Stimulated activated CD8-positive, alpha-beta memory T cell treated with anti-CD3 and anti-CD28 coated beads, Interleukin-7, amount 100 ng/mL, for 4 hours (primary cell): ENCODE results near the gene GNAQ.
"Not testable (repeated sequence)": the region's sequence is repeated elsewhere in the genome, so short reads cannot be mapped to it uniquely, and the experiment has no call there.

Experiments used
- DNase-seq, 2 donors: peaks; one replicate each; pipeline ENCODE4 v3.0.0-alpha.2; 2020; ENCODE audit warnings: low read depth in 2 of 2

Gene GNAQ

GRCh38 chr9:78031444-78031892 is at the start of gene GNAQ:
Gene GNAQ (minus strand): TSS chr9:78031811. CDS start chr9:78031235, 576 bp downstream.
- peak in 1 of 2 donors; percentile 42 for DNase-seq

GRCh38 chr9:78074385-78075291 is 43.0 kb upstream of the GNAQ start:
- DNase-seq: no peak

GRCh38 chr9:78073722-78074121 is 42.1 kb upstream of the GNAQ start:
- DNase-seq: no peak

GRCh38 chr9:78072586-78073199 is 41.1 kb upstream of the GNAQ start:
- no peak for DNase-seq

GRCh38 chr9:78070521-78070920 is 38.9 kb upstream of the GNAQ start:
- DNase-seq: no peak

GRCh38 chr9:78064075-78064474 is 32.5 kb upstream of the GNAQ start:
- DNase-seq: no peak

- no peak for DNase-seq
Measured at GRCh38 chr9:78062710-78063109, 31.1 kb upstream of the GNAQ start.

- DNase-seq: not testable (repeated sequence)
Measured at GRCh38 chr9:78054218-78054617, 22.6 kb upstream of the GNAQ start.

- DNase-seq: no peak
Measured at GRCh38 chr9:78053627-78054026, 22.0 kb upstream of the GNAQ start.

GRCh38 chr9:78050421-78050820 is 18.8 kb upstream of the GNAQ start:
- no peak for DNase-seq

GRCh38 chr9:78049484-78049883 is 17.9 kb upstream of the GNAQ start:
- no peak for DNase-seq

GRCh38 chr9:78047106-78047505 is 15.5 kb upstream of the GNAQ start:
- no peak for DNase-seq

- no peak for DNase-seq
Measured at GRCh38 chr9:78046112-78046511, 14.5 kb upstream of the GNAQ start.

GRCh38 chr9:78044886-78045285 is 13.3 kb upstream of the GNAQ start:
- DNase-seq: no peak

- no peak for DNase-seq
Measured at GRCh38 chr9:78044189-78044588, 12.6 kb upstream of the GNAQ start.

- no peak for DNase-seq
Measured at GRCh38 chr9:78041971-78042370, 10.4 kb upstream of the GNAQ start.

- DNase-seq: no peak
Measured at GRCh38 chr9:78040726-78041125, 9.1 kb upstream of the GNAQ start.

GRCh38 chr9:78038620-78039300 is 7.1 kb upstream of the GNAQ start:
- no peak for DNase-seq

- DNase-seq: peak in 1 of 2 donors; percentile 28
Measured at GRCh38 chr9:78035383-78035993, 3.9 kb upstream of the GNAQ start.

GRCh38 chr9:78033870-78034269 is 2.3 kb upstream of the GNAQ start:
- no peak for DNase-seq

- DNase-seq: no peak
Measured at GRCh38 chr9:78032730-78033457, 1.3 kb upstream of the GNAQ start.
